ENCODE measurements around the gene LILRA2.

GRCh38 chr19:54530866-54531265 is 42.7 kb upstream of the LILRA2 start:
- TF ChIP-seq CTCF (IDR thresholded peaks at IDR 0.05) (no peak), POLR2A (IDR thresholded peaks at IDR 0.05) (no peak)
